HG02798 (cell line): ENCODE measurements around the gene PAGR1.
"Not testable (repeated sequence)": the region's sequence is repeated elsewhere in the genome, so short reads cannot be mapped to it uniquely, and the experiment has no call there.

Source experiments
- ATAC-seq: cut with Tn5 transposase; IDR thresholded peaks from one replicate; pipeline ENCODE4 v1.9.1; 2021; ENCODE audit warnings: mild to moderate bottlenecking; ENCODE audit not compliant: unreplicated experiment, poor library complexity

The PAGR1 gene

GRCh38 chr16:29791845-29792807 is 23.8 kb upstream of the PAGR1 start:
- no peak for ATAC-seq

DNA sequence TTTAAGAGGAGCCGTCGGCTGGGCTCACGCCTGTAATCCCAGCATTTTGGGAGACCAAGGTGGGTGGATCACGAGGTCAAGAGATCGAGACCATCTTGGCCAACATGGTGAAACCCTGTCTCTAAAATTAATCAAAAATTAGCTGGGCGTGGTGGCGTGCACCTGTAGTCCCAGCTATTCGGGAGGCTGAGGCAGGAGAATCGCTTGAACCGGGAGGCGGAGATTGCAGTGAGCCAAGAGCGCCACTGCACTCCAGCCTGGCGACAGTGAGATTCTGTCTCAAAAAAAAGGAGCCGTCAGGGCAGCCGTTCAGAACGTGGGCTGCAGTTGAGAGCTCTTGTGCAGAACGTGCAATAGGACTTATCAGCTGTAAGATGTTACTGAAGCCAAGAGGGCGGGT is 22.8 kb upstream of the PAGR1 start:
- ATAC-seq = not testable (repeated sequence)

- no peak for ATAC-seq
Observed at GRCh38 chr16:29794231-29794710, 21.7 kb upstream of the PAGR1 start.

DNA sequence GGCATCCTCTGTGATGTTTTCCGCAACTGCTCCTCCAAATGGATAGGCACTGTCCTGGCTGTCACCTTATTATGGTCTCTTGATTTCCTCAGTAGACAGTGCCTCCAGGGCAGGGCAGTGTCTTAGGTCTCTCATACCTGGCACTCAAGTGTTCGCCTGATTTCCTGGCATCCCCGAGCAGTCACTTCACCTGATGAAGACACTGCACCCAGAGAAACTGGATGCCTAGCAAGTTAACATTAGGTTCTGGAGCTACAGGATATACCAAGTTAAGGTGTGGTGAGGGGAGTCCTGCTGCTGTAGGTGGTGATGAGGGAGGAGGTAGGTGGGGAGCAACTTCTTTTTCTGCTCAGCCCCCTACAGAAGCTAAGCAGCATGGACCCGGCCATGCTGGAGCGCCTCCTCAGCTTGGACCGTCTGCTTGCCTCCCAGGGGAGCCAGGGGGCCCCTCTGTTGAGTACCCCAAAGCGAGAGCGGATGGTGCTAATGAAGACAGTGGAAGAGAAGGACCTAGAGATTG is 13.5 kb upstream of the PAGR1 start:
- ATAC-seq = no peak

DNA sequence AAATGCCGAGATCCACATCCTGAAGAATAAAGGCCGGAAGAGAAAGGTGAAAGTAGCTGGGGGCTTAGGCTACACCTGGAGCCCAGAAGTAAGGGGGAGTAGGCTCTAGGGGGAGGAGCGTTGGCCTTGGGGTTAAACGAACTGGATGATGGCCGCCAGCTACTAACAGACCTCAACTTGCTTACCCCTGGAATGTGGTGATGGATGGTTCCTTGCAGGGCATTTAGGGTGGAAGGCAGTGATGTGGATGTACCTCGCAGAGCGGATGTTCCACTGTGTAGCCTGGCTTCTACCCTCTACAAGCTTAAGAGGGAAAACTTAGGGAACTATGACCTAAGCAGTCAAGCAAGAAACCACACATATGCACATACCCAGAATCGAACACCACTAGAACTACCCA is 11.9 kb upstream of the PAGR1 start:
- no peak for ATAC-seq

- ATAC-seq = no peak
Observed at GRCh38 chr16:29804455-29805231, 11.3 kb upstream of the PAGR1 start.

- ATAC-seq = peak; percentile 69
Observed at GRCh38 chr16:29805232-29806098, 10.5 kb upstream of the PAGR1 start.

DNA sequence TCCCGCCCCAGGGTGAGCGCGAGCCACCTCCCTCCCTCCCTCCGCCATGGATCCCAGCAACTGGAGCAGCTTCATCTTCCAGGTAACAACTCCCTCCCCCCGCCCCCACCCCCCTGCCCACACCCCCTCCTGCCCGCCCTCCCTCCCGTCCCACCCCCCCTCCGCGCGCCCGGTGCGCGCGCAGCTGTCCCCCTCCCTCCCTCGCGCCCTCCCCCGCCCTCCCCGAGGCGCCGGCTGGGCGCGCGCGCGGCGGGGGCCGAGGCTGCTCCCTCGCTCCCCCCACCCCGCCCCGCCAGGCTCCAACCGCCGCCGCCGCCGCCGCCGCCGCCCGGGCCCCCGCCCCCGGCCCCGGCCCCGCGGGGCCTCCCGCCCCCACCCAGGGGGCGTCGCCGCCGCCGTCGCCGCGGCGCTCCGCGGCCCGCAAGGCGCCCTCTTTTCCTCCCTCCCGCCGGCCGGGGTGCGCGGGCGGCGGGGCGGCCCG is 9.8 kb upstream of the PAGR1 start, which contains the start of gene MAZ:
MAZ (plus strand) TSS at position 431 of the 481 bp plus-strand sequence. CDS start 173 bp downstream, outside the sequence.
- ATAC-seq = peak; percentile 20

- no peak for ATAC-seq
Observed at GRCh38 chr16:29806641-29807425, 9.1 kb upstream of the PAGR1 start.

DNA sequence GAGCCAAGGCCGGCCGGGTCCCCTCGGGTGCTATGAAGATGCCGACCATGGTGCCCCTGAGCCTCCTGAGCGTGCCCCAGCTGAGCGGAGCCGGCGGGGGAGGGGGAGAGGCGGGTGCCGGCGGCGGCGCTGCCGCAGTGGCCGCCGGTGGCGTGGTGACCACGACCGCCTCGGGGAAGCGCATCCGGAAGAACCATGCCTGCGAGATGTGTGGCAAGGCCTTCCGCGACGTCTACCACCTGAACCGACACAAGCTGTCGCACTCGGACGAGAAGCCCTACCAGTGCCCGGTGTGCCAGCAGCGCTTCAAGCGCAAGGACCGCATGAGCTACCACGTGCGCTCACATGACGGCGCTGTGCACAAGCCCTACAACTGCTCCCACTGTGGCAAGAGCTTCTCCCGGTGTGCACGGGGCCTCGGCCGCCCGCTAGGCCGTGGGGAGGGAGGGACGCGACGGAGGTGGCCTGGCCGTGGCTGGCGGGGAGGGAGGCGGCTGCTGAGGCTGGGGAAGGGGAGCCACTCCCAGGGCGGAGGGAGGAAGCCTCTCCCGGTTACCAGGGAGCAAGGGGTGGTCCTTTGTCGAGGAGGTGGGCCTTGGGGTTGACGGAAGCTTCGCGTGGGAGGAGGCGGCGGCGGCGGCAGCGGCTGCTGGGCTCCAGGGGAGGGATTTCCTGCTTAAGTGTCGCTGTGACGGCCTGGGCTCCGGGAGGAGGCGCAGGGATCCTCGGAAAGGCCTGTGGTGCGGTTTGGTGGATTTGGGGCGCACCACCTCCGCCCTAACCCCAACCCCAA is 8.3 kb upstream of the PAGR1 start:
- ATAC-seq = peak; percentile 19

DNA sequence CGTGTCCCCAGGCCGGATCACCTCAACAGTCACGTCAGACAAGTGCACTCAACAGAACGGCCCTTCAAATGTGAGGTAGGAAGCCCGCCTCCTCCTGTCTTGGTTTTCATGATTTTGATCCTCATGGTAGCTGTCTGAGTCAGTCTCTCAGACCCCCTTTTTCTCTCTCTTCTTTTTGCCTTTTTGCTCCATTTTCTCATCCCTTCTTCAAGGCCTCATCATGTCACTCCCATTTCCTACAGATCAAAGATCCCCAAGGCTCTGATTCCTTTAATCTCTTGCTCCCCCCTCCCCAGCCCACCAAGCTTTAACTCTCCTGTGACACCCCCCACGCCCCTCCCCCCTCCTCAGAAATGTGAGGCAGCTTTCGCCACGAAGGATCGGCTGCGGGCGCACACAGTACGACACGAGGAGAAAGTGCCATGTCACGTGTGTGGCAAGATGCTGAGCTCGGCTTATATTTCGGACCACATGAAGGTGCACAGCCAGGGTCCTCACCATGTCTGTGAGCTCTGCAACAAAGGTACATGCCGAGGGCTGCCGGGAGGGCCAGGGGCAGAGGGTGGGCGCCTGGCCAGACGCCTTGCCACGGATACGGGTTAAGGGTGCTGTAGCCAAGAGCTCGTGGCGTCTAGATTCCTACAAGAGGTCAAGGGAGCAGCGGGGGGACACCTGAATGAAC is 7.6 kb upstream of the PAGR1 start:
- no peak for ATAC-seq

DNA sequence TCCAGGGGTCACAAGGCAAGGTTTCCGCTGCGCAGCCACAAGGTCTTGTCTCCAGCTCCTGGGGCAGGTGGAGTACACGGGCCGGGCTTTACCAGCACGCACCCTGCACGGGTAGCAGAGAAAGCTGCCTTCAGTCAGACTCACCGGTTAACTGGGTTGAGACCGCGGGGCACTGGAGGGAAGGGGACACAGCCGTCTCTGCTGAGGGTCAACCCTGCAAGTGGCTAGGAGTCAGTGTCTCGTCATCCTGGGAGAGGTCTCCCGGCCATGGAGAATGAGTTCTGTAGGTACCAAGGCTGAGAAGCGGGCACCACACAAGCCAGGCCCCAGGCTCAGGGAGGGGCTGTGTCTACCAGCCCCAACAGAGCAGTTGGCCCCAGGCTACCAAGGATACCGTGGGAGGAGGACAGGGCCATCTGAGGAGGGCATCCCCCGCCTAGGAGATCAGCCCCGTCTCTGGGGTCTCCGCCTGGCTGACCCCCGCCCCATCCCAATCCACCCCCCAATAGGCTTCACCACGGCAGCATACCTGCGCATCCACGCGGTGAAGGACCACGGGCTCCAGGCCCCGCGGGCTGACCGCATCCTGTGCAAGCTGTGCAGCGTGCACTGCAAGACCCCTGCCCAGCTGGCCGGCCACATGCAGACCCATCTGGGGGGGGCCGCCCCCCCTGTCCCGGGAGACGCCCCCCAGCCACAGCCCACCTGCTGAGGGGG is 6.8 kb upstream of the PAGR1 start:
- no peak for ATAC-seq

DNA sequence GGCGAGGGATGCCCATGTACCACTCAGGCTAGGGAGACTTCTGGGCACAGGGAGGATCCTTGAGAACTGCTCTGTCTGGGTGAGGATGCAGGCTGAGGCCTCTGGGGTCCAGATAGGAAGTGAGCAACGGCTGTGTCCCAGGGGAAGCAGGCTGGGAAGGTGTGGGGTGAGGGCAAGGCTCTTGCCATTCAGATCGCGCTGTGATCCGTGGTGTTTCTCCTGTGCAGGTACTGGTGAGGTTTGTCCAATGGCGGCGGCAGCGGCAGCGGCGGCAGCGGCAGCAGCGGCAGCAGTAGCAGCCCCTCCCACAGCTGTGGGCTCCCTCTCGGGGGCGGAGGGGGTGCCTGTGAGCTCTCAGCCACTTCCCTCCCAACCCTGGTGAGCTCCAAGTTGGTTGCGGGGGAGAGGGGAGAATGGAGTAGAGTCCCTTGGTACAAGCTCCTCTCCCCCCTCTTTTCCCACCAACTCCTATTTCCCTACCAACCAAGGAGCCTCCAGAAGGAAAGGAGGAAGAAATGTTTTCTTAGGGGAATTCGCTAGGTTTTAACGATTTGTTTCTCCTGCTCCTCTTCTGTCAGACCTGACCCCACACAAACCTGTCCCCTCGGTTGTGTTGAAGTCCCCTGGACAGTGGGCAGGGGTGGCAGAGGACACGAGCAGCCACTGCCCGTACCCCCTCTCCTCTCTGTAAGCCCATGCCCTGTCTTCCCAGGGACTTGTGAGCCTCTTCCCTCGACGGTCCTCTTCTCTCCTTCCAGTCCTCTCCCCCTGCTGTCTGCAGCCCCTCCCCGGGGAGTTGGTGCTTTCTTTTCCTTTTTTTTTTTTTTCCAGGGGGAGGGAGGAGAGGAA is 5.9 kb upstream of the PAGR1 start:
- no peak for ATAC-seq

DNA sequence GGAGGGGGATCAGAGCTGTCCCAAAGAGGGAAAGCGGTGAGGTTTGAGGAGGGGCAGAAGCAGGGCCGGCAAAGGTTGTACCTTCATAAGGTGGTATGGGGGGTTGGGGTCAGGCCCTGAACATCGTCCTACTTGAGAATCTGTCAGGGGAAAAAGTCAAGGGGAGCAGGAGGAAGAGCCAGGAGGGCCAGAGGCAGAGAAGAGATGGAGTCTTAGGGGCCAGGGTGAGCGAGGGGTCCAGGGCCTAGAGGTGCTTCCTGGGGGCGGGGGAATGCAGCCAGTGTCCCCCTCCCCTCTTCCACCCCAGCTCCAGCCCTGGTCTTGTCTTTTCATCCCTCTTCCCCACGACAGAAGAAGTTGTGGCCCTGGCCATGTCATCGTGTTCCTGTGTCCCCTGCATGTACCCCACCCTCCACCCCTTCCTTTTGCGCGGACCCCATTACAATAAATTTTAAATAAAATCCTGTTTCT is 5.2 kb upstream of the PAGR1 start:
- no peak for ATAC-seq

- ATAC-seq = peak; percentile 39
Observed at GRCh38 chr16:29811170-29811895, 4.6 kb upstream of the PAGR1 start.
